ENCODE results near the gene CELF1.

DNA sequence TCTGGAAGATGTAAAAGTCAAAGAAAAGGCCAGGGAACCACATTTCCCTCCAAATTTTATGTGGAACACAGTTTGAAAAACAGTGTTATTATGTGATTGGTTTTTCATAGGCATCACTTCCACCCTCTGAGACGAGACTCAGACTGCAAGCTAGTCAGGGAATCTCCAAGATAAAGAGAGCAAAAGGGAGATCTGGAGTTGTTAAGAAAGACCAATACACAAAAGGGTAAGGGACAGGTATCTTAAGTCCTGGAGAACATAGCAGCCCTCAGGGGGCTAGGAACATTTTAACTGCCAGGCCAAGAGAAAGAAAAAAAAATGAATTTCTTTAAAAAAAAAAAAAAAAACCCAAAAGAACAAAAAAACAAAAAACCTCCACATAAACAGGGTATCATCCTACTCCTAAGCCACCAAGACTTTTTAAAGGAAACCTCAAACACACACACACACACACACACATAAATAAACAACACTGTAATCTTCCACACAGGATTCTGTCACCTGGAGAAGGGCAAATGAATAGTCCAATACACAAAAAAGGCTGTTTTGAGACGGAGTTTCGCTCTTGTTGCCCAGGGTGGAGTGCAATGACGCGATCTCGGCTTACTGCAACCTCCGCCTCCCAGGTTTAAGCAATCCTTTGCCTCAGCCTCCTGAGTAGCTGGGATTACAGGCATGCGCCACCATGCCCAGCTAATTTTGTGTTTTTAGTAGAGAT, 44.5 kb downstream of the CELF1 start:
- TF ChIP-seq, protein P1, sequence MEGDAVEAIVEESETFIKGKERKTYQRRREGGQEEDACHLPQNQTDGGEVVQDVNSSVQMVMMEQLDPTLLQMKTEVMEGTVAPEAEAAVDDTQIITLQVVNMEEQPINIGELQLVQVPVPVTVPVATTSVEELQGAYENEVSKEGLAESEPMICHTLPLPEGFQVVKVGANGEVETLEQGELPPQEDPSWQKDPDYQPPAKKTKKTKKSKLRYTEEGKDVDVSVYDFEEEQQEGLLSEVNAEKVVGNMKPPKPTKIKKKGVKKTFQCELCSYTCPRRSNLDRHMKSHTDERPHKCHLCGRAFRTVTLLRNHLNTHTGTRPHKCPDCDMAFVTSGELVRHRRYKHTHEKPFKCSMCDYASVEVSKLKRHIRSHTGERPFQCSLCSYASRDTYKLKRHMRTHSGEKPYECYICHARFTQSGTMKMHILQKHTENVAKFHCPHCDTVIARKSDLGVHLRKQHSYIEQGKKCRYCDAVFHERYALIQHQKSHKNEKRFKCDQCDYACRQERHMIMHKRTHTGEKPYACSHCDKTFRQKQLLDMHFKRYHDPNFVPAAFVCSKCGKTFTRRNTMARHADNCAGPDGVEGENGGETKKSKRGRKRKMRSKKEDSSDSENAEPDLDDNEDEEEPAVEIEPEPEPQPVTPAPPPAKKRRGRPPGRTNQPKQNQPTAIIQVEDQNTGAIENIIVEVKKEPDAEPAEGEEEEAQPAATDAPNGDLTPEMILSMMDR (conservative IDR thresholded peaks at IDR 0.05 in 1 of 2, IDR thresholded peaks at IDR 0.05 in 1 of 2; ENCODE audit: low read depth in 1 of 2, low read length in 2 of 2): no peak
- no peak for TF ChIP-seq EZH2 (IDR thresholded peaks at IDR 0.05; ENCODE audit: low read length, missing control alignments)

Measured in fibroblast of lung (primary cell).